MM.1S (cell line): ENCODE data around the gene FBXW11.

Source experiments
- EZH2phosphoT487 ChIP-seq: fragments of 300-600 bp; sonication (generic); IDR thresholded peaks from 2 replicates; pipeline ENCODE4 v1.6.1; 2018; ENCODE audit warnings: antibody characterized with exemption, low read length
- TF ChIP-seq, protein P1 (sequence below): fragments of 300-600 bp; sonication (generic); IDR thresholded peaks from 2 replicates; pipeline ENCODE4 v1.5.1; 2016; ENCODE audit warnings: antibody characterized with exemption, low read length, mixed read lengths

DNA sequence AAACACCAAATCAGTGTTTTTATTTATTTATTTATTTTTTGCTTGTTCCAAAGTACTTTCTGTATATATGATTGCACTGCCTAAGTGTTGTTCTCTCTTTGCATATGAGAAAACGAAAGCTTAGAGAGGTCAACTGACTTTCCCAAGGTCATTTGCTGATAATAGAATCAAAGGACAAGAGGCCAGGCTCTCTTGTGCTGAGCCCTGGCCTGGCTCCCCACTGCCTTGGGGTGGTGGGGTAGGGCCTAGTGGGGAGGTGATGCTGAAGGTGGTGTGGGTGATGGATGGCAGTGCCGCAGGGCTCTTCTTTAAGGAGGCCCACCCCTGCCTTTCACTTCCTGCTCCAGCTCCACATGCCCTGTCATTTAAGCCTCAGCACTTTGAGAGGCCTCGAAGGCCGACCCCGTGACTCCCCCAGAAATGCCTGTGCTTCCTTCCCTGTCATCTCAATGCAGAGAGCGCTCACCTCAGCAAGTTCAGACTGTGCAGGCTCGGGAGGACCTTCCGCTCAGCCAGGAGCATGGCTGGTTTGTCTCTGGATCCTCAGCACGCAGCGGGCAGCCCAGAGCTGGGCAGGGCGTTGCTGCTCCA, 161.3 kb downstream of the FBXW11 start:
- TF ChIP-seq, protein P1, sequence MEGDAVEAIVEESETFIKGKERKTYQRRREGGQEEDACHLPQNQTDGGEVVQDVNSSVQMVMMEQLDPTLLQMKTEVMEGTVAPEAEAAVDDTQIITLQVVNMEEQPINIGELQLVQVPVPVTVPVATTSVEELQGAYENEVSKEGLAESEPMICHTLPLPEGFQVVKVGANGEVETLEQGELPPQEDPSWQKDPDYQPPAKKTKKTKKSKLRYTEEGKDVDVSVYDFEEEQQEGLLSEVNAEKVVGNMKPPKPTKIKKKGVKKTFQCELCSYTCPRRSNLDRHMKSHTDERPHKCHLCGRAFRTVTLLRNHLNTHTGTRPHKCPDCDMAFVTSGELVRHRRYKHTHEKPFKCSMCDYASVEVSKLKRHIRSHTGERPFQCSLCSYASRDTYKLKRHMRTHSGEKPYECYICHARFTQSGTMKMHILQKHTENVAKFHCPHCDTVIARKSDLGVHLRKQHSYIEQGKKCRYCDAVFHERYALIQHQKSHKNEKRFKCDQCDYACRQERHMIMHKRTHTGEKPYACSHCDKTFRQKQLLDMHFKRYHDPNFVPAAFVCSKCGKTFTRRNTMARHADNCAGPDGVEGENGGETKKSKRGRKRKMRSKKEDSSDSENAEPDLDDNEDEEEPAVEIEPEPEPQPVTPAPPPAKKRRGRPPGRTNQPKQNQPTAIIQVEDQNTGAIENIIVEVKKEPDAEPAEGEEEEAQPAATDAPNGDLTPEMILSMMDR: no peak
- no peak for TF ChIP-seq EZH2phosphoT487
